LNCaP clone FGC (cell line): ENCODE measurements around the gene PRKN.

Experiments used
- DNase-seq: peaks from one replicate; pipeline ENCODE4 v3.0.0-alpha.2; 2011; ENCODE audit warnings: low read depth
- H3K4me3 ChIP-seq: 2 replicates; pipeline ENCODE4 v1.5.1; 2011; ENCODE audit warnings: mild to moderate bottlenecking, low read depth, low read length, control low read depth
- CTCF ChIP-seq: IDR thresholded peaks from 2 replicates; pipeline ENCODE4 v1.5.1; 2012; ENCODE audit warnings: mild to moderate bottlenecking; ENCODE audit not compliant: control insufficient read depth, insufficient read depth; ENCODE audit errors: extremely low read depth

PRKN gene

GRCh38 chr6:162005372-162005771 lies 722.2 kb downstream of the PRKN start:
- DNase-seq, result no peak
- H3K4me3 ChIP-seq, result no peak overlapping the region
- no peak for TF ChIP-seq CTCF

DNA sequence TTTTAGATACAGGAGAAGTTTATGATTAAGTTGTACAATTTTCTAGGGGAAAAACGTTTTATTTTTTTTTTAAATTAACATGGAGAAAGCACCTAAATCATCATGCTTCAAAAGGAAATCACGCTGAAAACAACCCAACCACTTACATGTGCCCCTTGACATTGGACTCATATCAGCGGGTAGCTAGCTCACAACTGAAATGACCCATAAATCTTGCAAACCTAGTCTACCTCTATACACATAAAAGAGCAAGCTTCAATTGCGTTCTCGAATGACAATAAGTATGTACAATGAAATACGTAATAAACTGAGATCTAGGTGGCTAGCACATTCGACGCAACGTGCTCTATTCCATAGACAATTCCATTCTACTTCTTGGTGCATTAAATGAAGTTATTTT lies 730.8 kb downstream of the PRKN start:
- no peak for DNase-seq
- H3K4me3 ChIP-seq, result no peak overlapping the region
- TF ChIP-seq CTCF, result no peak

DNA sequence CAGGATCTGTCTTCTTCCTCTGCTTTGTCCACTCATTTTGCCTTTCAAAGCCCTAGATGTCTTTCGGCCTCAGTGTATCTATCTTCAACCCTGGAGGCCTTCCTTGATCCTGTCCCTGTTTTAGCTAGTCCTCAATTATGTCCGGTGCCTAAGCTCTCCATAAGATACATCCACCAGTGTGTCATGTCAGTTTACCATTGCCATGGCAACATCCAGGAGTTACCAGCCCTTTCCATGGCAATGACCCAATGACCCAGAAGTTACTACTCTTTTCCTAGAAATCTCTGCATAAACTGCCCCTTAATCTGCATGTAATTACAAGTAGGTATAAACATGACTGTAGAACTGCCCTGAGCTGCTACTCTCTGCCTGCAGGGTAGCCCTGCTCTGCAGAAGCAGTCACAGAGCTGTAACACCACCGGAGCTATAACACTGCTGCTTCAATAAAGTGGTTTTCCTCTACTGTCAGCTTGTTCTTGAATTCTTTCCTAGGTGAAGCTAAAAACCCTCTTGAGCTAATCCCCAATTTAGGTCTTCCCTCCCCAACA lies 741.6 kb downstream of the PRKN start:
- TF ChIP-seq CTCF, result no peak
- DNase-seq, result no peak
- H3K4me3 ChIP-seq, result no peak overlapping the region

- no peak for DNase-seq
- TF ChIP-seq CTCF, result no peak
Observed at GRCh38 chr6:161984713-161985112, 742.9 kb downstream of the PRKN start.

DNA sequence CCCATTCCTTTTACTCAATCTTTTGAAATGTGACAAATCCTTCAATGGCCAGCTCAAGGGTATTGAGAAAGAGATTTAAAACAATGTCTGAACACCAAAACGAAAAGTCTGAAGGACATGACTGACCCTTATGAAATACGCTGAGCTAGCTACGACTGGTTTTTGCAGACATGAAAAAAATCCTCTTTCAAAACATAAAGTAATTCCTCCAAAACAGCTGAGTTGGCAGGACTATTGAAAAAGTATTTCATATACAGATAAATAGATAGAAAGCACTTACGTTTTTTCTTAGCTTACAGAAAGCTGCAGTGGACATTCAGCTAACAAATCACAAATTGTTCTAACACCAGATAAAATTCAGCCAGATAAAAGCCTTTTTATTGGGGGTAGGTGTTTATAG lies 751.0 kb downstream of the PRKN start:
- no peak overlapping the region for H3K4me3 ChIP-seq
- TF ChIP-seq CTCF, result no peak
- no peak for DNase-seq

More at GRCh38 chr6:161984713-161985112, 742.9 kb downstream of the PRKN start:
- H3K4me3 ChIP-seq, result no peak overlapping the region

DNA sequence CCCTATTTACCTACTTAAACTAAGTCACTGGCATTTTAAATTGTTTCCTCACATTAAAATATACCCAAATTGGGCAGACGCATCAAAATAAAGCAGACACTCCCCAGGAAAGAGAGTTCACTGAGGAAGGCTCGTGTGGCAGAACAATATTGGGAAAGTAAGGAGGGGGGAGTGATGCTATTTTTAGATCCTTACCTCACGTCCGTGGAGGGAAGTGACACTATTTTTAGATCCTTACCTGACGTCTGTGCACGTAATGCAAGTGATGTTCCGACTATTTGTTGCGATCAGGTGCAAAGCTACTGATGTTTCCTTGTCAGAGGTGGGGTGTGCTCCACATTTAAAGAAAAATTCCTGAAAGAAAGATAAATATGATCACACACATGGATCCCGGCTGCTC lies 754.5 kb downstream of the PRKN start:
- no peak overlapping the region for H3K4me3 ChIP-seq
- DNase-seq, result no peak
- no peak for TF ChIP-seq CTCF

DNA sequence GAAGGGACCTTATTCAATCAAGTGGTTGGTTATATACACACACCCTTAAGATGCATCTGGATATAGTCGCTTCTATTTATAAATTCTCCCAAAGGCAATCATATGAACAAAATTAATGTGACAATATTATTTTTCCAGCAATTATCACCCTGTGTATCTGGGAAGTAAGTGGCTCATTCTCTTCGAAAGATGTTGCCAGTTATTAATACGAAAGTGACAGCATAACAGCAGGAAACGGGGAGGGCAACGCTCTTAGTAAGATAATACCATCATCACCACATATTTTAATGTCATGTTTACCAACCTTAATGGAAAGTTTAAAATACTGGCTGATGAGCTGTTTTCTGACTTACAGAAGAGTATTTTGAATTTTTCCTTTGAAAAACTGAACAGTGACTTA lies 756.5 kb downstream of the PRKN start:
- H3K4me3 ChIP-seq, result no peak overlapping the region
- TF ChIP-seq CTCF, result no peak
- DNase-seq, result no peak
